ENCODE data around the gene SCAP.
"Not testable (repeated sequence)": the region's sequence is repeated elsewhere in the genome, so short reads cannot be mapped to it uniquely, and the experiment has no call there.

Gene SCAP

DNA sequence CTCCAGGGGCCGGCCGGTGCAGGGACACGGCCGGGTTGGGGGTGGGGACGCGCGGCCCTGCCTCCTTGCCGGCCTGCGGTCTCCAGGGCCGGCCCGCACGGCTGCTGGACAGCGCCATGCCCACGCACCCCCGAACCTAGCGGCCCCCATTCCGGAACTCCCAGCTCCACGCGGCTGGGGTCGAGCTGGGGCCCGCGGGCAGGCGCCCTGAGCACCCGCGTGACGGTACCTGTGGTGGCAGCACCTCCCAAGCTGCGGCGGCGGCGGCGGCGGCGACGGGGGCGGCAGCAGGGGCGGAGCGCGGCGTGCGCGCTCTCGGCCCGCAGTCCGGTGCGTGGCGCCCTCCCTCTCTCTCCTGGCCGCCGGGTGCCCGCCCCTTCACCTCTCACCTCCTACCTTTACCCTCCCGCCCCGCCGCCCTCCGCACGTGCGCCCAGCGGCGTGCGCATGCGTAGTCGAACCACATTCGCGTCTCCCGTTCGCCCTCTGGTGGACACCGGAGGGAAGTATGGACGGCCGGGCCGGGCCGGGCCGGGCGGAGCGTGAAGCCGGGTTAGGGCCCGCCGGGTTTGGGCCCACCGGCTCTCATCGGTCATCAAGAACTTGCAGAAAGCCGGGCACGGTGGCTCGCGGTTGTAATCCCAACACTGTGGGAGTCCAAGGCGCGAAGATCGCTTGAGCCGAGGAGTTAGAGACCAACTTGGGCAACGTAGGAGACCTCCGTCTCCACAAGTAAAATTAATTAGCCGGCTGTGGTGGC is at the start of gene SCAP:
Gene SCAP (minus strand): TSS at position 372 of the 760 bp plus-strand sequence. CDS start 32,948 bp downstream, outside the sequence.
- peak; percentile 86 for DNase-seq

DNA sequence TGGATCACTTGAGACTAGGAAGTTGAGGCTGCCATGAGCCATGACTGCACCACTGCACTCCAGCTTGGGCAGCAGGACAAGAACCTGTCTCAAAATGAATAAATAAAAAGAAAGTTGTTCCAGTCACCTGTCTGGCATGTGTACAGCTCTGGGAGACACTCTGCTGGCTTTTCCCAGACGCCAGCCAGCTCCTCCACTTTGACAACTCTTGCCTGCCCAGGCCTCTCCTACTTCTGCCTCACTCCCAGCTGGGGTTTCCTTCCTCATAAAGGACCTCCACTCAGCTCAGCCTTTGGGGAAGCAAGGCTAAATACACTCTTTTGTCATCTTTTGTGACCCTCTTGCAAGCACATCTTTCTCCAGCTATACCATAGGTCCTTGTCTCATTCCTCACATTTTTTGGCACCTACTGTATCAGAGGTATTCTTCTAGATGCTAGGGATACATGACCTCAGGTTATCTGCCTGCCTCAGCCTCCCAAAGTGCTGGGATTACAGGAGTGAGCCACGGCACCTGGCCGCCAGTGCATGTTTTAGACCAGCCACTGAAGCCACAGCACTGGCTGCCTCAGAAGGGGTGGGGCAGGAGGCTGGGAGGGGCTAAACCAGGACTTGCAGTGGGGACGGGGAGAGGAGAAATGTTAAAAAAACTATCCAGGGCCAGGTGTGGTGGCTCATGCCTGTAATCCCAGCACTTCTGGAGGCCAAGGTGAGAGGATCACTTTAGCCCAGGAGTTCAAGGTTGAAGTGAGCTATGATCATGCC is 47.8 kb upstream of the SCAP start:
- DNase-seq = no peak

DNA sequence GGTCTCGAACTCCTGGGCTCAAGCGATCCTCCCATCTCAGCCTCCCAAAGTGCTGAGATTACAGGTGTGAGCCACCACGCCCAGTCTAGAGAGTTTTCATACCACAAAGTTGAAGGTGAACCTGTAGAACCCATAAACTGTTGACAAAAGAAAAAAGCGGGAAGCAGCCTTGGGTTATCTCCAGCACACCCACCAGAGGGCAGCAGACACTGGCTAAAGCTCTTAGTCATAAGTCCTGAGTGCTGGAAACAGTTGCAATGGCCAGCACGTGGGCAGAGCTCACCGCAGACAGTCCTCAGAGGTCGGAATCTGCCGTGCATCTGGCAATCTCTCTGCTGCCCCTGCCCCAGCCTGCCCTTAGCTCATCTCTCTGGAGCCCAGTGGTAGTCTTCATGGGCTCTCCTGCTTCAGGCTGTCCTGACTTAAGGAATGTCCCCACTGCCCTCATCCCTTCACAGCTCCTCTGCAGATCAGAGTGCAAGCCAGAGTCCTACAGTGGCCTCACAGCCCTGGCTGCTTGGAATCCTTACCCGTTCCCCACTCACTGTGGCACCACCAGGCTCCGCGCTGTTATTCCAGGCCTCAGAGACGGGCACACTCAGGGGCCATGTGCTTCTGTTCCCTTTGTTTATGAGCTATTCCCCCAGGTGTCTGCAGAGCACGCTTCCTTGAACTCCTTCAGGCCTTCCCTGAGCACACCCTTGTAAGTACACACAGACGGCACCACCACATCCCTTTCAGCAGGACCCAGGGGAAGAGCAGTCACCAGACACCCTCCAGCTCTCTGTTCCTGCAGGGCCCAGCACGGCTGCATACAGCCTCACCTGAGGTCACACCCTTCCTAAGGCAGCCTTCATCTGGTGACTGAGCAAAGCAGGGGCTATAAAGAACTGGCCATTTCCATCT is 46.6 kb upstream of the SCAP start:
- peak; percentile 74 for DNase-seq

DNA sequence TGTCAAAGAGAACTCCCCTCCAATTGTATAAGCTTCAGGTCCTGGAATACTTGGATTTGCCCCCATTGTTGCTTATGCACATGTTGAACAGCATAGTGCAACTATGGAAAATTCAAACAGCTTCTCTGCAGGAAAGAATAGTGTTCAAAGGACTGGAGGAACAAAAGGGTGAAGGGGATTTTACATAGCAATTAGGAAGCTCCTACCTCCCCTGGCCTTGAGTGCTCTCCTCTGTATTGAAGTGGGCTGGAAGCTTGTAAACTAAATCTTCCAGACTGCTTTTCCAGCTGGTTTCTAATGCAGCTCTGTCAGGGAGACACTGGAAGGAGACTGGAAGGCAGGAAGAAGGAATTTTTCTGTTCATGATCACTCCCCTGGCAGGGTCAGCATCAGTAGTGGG is 45.0 kb upstream of the SCAP start:
- DNase-seq = no peak

DNA sequence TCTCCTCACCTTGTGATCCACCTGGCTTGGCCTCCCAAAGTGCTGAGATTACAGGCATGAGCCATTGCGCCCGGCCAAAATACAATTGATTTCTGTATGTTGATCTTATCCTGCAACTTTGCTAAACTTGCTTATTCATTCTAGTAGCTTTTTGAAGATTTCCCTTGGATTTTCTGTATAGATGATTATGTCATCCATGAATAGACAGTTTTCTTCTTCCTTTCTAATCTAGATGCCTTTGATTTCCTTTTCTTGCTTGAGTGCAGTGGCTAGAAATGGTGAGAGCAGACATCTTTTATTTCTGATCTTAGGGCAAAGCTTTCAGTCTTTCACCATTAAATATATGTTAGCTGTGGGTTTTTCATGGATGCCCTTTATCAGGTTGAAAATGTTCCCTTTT is 42.2 kb upstream of the SCAP start:
- DNase-seq = no peak

DNA sequence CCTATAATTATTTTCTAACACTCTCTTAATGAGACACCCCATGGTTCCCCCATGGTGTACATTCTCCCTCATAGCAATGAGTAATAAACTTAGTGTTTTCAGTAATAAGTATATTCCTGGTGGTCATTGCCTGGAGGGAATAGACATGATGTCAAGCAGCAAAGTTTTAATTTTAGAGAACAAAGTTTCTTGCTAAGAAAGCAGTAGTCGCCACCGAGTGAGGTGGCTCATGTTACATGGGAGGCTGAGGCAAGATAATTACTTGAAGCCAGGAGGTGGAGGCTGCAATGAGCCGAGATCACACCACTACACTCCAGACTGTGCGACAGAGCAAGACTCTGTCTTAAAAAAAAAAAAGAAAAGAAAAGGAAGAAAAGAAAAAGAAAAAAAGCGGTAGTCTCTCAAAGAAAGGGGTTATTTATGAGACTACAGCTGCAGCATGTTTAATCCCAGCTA is 40.2 kb upstream of the SCAP start:
- DNase-seq = no peak

DNA sequence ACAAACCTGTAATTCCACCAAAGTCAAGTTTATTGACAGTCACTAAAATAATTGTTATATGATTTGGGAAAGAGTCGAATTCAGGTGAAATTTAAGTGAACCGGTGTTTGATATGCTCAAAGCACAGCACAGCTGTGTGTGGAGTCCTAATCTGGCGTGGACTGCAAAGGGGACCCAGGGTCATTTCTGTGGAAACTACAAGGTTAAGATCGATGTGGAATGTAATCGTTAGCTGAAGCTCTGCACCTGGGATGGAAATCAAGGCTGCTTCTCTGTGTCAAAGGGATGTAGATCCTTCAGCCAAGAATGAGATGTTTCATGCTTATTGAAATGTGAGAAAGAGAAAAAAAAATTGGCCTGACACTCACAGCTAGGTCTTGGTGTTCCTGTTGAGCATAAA is 39.4 kb upstream of the SCAP start:
- DNase-seq = no peak

DNA sequence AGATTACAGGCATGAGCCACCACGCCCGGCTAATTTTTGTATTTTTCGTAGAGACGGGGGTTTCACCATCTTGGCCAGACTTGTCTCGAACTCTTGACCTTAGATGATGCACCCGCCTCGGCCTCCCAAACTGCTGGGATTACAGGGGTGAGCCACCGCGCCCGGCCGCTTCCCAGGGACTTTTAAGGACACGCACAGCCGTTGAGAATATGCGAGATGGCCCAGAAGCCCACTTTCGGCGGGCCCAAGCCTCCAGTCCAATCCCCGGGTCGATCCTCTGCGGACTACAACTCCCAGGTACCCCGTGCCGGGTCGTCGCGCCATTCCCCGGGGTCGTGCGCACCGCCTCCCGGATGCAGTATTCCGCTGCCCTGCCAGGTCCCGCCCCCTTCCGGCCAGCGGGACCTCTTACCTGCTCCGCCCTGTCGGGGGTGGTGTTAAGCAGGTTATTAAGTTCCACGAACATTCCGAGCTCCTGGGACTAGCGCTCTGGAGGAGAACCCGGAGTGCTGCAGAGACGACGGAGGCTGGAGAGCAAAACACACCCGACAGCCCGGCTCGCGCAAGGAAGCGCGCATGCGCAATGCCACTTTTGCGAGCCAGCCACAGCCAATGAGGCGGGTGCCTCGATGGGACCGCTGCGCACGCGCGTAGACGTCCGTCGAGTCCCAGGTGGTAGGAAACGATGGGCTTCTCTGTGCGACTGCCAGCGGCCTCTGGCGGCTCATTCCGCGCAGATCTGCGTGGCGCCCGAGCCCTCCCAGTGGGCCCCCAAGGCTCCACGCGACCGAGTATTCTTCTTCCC is 37.6 kb upstream of the SCAP start, which contains the start of gene ELP6:
Gene ELP6 (minus strand): TSS at position 588 of the 805 bp plus-strand sequence. CDS start 122 bp downstream, at position 466.
- DNase-seq = peak; percentile 89

DNA sequence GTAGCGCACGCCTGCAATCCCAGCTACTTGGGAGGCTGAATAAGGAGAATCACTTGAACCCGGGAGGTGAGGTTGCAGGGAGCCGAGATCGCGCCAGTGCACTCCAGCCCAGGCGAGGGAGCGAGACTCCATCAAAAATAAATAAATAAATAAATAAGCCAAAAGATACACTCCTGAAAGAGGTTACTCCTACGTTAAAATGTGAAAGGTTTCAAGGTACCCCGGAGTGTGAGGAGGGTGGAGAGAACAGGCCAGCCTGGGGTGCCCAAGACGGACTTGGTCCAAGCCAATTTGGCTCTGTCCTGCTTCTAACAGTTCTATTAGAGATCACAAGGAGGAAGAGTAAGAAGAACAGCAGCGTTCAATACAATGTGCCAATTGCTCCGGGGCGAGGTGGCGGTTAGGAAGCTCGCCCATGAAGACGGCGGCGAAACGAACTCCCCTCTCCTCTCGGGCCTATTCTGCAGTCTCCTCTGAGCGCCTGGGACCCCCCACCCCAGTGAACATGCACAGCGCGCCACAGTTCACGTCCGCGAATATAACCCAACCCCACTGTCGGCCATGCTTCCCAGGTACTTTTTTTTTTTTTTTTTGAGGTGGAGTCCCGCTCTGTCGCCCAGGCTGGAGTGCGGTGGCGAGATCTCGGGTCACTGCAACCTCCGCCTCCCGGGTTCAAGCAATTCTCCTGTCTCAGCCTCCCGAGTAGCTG is 36.8 kb upstream of the SCAP start:
- DNase-seq = peak; percentile 17

DNA sequence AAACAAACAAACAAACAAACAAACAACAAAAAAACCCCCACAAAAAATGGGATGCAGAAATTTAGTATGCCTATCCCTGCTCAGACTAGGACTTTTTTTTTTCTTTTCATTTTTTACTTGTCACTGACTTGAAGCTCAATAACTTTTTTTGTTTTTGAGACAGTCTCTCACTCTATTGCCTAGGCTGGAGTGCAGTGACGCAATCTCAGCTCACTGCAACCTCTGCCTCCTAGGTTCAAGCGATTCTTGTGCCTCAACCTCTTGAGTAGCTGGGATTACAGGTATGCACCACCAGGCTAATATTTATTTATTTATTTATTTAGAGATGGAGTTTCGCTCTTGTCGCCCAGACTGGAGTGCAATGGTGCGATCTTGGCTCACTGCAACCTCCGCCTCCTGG is 29.5 kb upstream of the SCAP start:
- not testable (repeated sequence) for DNase-seq

DNA sequence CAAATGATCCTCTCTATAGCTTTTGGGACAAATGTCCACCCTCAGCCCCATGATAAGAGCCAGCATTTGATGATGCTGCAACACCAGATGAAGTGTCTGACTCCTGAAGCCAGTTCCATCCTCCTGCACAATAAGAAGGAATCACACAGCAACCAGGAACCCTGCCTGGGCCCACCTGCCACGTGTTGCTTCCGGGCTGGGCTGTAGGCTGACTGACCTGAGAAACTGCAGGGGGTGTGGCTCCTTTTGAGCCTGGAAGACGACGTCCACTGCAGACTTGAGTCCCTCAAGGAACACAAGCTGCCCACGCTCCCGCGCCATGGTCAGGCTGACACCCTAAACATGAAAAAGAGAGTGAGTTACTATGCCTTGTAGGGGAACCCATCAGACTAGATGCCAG is 28.4 kb upstream of the SCAP start:
- DNase-seq = no peak

DNA sequence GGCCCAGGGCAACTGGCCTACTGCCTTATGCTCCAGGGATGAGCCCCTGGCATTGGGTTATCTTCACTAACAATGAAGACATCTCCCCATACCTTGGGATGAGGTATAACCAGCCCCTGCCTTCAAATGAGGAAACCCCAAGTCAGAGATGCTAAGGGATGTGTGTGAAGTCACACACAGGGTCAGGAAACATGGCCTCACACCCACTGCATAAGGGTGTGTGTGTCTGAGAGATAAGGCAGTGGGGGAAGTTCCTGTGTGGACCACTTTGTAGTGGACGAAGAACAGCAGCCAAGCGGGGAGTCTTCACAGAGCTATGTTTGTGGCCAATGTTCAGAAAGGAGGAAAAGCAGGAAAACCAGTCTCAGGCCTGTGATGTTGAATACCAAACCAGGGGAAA is 27.3 kb upstream of the SCAP start:
- DNase-seq = no peak

DNA sequence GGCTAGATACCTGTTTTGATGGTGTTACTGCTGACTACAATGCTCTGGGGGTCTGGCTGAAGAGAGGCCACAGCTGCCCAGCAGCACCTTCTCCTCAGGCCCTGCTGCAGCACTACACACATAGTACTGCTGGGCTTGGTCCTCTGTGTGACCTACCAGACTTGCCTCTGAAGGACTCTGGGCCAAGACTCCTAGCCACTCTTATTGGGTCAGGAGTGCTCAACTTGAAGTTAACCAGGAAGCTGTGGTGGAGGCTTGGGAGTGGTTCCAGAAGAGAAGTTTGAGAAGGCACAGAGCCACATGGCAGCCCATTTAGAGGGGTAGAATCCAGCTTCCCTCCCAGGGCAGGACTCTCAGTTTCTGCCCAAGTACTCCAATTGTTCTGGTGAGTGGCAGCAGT is 21.2 kb upstream of the SCAP start:
- no peak for DNase-seq

DNA sequence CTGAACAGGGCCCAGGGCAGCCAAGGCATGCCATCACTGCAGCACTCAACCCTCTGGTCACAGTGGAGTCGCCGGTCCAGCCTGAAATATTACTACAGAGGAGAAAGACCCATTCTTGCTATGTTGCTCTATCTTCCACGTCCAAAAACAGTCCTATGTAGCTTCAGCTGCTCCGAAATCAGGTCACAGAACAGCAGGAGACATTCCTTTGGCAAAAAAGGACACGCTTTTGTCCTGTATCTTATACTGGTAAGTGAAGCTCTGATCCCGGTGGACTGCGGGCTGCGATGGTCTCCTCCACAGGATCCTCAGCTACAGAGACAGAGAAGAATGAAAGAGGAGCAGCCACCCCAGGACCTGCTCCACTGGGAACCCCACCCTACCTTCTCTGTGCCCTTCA is 20.1 kb upstream of the SCAP start:
- DNase-seq = no peak

DNA sequence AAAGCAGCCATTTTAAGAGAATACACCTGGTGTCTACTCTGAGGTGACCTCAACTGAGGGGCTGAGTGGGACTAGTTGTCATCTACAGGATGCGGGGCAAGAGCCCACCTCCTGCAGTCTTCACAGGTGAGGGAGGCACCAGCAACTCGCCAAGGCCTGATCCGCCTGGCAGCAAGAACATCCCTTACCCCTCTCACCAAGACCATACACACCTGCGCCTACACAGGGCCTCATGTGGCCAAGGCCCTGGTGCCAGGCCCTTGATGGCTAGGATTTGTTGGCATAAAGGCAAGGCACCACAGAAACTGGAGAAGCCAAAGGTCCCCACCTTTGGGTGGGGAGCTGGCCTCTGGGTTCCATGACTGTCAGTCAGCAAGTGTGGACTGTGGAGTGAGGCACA is 19.4 kb upstream of the SCAP start:
- no peak for DNase-seq

DNA sequence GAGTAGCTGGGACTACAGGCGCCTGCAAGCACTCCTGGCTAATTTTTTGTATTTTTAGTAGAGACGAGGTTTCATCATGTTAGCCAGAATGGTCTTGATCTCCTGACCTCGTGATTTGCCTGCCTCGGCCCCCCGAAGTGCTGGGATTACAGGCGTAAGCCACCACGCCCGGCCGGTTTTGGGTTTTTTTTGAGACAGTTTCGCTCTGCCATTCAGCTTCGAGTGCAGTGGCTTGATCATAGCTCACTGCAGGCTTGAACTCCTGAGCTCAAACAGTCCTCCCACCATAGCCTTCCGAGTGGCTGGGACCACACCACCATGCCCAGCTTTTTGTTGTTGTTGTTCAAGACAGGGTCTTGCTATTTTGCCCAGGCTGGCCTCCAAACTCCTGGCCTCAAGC is 16.0 kb upstream of the SCAP start:
- no peak for DNase-seq

DNA sequence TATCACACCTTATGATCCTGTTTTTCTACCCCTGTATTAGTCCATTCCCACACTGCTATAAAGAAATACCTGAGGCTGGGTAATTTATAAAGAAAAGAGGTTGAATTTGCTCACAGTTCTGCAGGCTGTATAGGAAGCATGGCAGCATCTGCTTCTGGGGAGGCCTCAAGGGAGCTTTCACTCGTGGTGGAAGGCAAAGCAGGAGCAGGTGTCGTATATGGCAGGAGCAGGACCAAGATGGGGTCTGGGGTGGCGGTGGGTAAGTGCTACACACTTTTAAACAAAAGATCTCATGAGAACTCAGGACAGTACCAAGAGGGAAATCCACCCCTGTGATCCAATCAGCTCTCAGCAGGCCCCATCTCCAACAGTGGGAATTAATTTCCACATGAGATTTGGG is 15.4 kb upstream of the SCAP start:
- DNase-seq = no peak

DNA sequence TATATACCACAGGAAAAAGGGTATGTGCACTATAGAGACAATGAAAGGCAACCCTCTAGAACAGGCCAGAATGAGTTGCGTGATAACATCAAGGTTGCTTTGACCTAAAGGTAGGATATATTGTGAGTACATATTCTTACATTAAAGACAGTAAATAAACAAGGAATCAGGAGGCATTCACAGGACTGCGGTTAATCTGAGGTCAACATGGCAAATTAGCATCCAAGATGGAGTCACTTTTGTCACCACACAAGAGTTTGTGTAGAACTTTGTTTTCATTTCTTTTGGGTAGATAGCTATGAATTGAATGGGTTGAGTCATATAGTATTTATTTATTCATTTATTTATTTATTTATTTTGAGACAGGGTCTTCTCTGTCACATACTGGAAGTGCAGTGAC is 11.5 kb upstream of the SCAP start:
- no peak for DNase-seq

DNA sequence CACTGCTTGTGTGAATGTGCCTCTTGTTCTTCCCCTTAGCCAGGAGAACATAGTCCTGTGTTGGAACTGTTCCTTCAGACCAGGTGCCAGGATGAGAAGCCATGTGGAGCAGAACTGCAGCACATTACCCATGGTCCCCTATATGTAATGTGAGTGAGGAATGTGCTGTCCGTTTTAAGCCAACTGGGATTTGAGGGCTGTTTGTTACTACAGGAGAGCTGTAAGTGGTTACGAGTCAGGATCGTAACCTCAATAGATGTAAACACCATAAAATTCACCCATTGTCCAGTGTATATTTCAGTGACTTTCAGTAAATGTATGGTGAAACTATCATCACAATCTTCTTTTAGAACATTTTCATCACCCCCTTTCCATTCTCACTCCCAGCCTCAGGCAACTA is 10.1 kb upstream of the SCAP start:
- no peak for DNase-seq

DNA sequence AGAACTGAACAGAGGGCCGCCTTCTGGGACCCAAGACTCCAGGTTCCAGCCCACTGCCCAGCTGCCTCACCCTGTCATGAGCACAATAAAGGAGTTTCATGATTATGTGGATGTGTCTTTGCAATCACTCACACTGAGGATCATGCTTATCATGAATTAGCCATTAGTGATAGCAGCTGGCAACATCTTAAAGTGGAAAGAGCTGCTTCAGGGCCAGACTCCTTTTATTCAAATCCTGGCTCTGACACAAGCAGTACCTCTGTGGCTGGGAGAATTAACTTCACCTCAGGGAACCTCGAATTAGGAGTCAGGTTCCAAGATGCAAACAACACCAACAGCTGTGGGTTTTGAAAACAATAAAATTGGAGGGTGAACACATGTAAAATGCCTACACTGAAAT is 6.6 kb upstream of the SCAP start:
- DNase-seq = no peak

DNA sequence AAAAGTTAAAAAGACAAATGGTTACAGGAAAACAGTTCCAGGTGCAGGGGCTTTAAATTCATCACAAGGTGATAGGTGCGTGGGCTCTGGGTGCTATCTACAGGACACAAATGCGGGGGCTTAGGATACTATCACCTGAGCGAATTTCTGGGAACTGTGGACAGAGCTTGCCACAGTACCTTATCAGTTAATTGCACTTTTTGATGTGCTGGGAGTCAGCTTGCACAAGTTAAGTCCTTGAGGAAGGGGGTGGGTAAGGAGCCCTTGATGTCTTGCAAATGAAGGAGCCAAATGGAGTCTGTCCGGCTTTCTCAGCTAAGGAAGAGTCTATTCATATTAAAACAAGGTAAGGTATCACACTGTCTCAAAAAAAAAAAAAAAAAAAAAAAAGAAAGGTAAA is 6.0 kb upstream of the SCAP start:
- DNase-seq = not testable (repeated sequence)

DNA sequence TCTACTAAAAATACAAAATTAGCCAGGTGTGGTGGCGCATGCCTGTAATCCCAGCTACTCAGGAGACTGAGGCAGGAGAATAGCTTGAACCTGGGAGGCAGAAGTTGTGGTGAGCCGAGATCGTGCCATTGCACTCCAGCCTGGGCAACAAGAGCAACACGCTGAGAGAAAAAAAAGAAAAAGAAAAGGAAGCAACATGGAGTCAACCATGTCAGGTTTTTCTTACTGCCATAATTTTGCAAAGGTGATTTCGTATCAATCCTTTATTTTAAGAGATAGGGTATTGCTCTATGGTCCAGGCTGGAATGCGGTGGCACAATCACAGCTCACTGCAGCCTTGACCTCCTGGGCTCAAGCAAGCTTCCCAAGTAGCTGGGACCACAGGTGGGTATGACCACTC is 4.5 kb upstream of the SCAP start:
- DNase-seq = not testable (repeated sequence)
